GM12878 (cell line): ENCODE data around the gene WWOX. TPM values are rescaled to one million over a fixed set of nuclear protein-coding genes. Genes with fewer than 3 reads are reported as not detected.

Source experiments
- ATAC-seq: fragments of 200-7000 bp; cut with Tn5 transposase; 3 replicates; pipeline ENCODE4 v1.9.1; 2020; ENCODE audit warnings: mild to moderate bottlenecking, moderate library complexity
- BruUV-seq: library from RNA; stranded (reverse); fragments of 400-500 nt; replicated peaks from 2 replicates; lab custom pipeline; 2021; lab: Mats Ljungman, UMichigan
- CTCF ChIA-PET: fragments of 300-600 bp; sonication (Branson Sonifier 250); formaldehyde crosslinking; extraction: SDS; loops from one replicate; lab custom pipeline; 2021; ENCODE audit warnings: inconsistent platforms; lab: Yijun Ruan, JAX
- POLR2A ChIA-PET: fragments of 350-600 bp; formaldehyde crosslinking; extraction: SDS; loops from one replicate; lab custom pipeline; 2021; ENCODE audit warnings: inconsistent platforms; lab: Charles Lee
- RAD21 ChIA-PET: fragments of 300-600 bp; sonication (Branson Sonifier 250); formaldehyde crosslinking; loops from one replicate; lab custom pipeline; 2023; ENCODE audit warnings: antibody characterized with exemption; ENCODE audit not compliant: unreplicated experiment; lab: Charles Lee
- SMC1A ChIA-PET: fragments of 300-600 bp; sonication (Branson Sonifier 250); formaldehyde crosslinking; loops from one replicate; lab custom pipeline; 2023; ENCODE audit not compliant: unreplicated experiment, uncharacterized antibody; lab: Charles Lee
- DNase-seq: peaks from one replicate; pipeline ENCODE4 v3.0.0-alpha.2; 2011; ENCODE audit warnings: low read depth, low spot score
- FAIRE-seq: peaks from 3 replicates; lab custom pipeline; 2011; peaks lifted over from hg19 to GRCh38; lab: Jason Lieb, UNC
- H2AFZ ChIP-seq: 2 replicates; pipeline ENCODE4 v1.6.0; 2011; ENCODE audit warnings: low read depth, low read length, control low read depth; ENCODE audit not compliant: control insufficient read depth
- H3K27ac ChIP-seq: 2 replicates; pipeline ENCODE4 v1.5.1; 2011; ENCODE audit warnings: control low read depth; ENCODE audit not compliant: control insufficient read depth, insufficient read depth
- H3K27me3 ChIP-seq, 2 experiments: replicated peaks in 1 of 2; 2 replicates each; pipeline versions ENCODE4 v1.6.0 to v1.6.1; 2011; ENCODE audit warnings: low read length in 1 of 2; ENCODE audit not compliant: control insufficient read depth in 2 of 2, insufficient read depth in 2 of 2
- H3K36me3 ChIP-seq, 2 experiments: 2 replicates each; pipeline ENCODE4 v1.5.1; 2011; ENCODE audit warnings: low read length in 1 of 2; ENCODE audit not compliant: control insufficient read depth in 2 of 2, insufficient read depth in 2 of 2
- H3K4me1 ChIP-seq: 2 replicates; pipeline ENCODE4 v1.6.1; 2011; ENCODE audit warnings: mild to moderate bottlenecking, low read length, moderate library complexity, mixed read lengths; ENCODE audit not compliant: control insufficient read depth, insufficient read depth
- H3K4me2 ChIP-seq: 2 replicates; pipeline ENCODE4 v1.6.0; 2011; ENCODE audit warnings: control low read depth; ENCODE audit not compliant: control insufficient read depth, insufficient read depth
- H3K4me3 ChIP-seq: fragments of 200-600 bp; sonication (generic); 2 replicates; pipeline ENCODE4 v1.5.1; 2016
- H3K79me2 ChIP-seq: 2 replicates; pipeline ENCODE4 v1.6.0; 2011; ENCODE audit warnings: low read length; ENCODE audit not compliant: control insufficient read depth, insufficient read depth
- H3K9ac ChIP-seq: 2 replicates; pipeline ENCODE4 v1.8.0; 2011; ENCODE audit warnings: low read length, control low read depth, mixed read lengths; ENCODE audit not compliant: control insufficient read depth, insufficient read depth
- H3K9me3 ChIP-seq: replicated peaks from 3 replicates; pipeline ENCODE4 v1.5.1; 2011; ENCODE audit warnings: mild to moderate bottlenecking, low read length; ENCODE audit not compliant: control insufficient read depth, insufficient read depth
- H4K20me1 ChIP-seq: 2 replicates; pipeline ENCODE4 v1.6.0; 2011; ENCODE audit not compliant: control insufficient read depth, insufficient read depth
- ATF2 ChIP-seq: IDR thresholded peaks from 2 replicates; pipeline ENCODE4 v1.6.1; 2012; ENCODE audit warnings: low read length, inconsistent platforms
- BCL3 ChIP-seq: IDR thresholded peaks from 2 replicates; pipeline ENCODE4 v1.6.1; 2011; ENCODE audit warnings: borderline replicate concordance, low read depth, mild to moderate bottlenecking, moderate library complexity, low read length; ENCODE audit not compliant: insufficient read depth, poor library complexity, severe bottlenecking
- CREM ChIP-seq: IDR thresholded peaks from 2 replicates; pipeline ENCODE4 v1.6.1; 2014; ENCODE audit warnings: antibody characterized with exemption, low read depth
- DPF2 ChIP-seq: fragments of 450-650 bp; IDR thresholded peaks from 2 replicates; pipeline ENCODE4 v1.6.1; 2017; ENCODE audit warnings: mild to moderate bottlenecking
- EP300 ChIP-seq, 2 experiments: fragments of 150-350 bp in 1 of 2; IDR thresholded peaks; 2 replicates each; pipeline ENCODE4 v1.6.1; 2011 to 2012; ENCODE audit warnings: low read depth in 2 of 2, low read length in 2 of 2, borderline replicate concordance in 1 of 2, improper control_type of control experiment in 1 of 2, inconsistent platforms in 1 of 2; ENCODE audit not compliant: control insufficient read depth in 1 of 2
- ETV6 ChIP-seq, 2 experiments: fragments of 450-650 bp in 1 of 2; IDR thresholded peaks in 1 of 2; conservative IDR thresholded peaks in 1 of 2; 2 replicates each; pipeline ENCODE4 v1.6.1; 2014; ENCODE audit warnings: antibody characterized with exemption in 1 of 2, borderline replicate concordance in 1 of 2, low read depth in 1 of 2, mild to moderate bottlenecking in 1 of 2, moderate library complexity in 1 of 2
- GABPA ChIP-seq: IDR thresholded peaks from 2 replicates; pipeline ENCODE4 v1.6.1; 2014; ENCODE audit warnings: antibody characterized with exemption, low read depth, mild to moderate bottlenecking, inconsistent platforms
- GATAD2B ChIP-seq: fragments of 450-650 bp; conservative IDR thresholded peaks from 2 replicates; pipeline ENCODE4 v1.6.1; 2017; ENCODE audit warnings: low read depth, mild to moderate bottlenecking, moderate library complexity
- HDAC6 ChIP-seq: fragments of 200-600 bp; sonication (generic); IDR thresholded peaks from one replicate; pipeline ENCODE4 v1.8.0; 2017; ENCODE audit warnings: antibody characterized with exemption; ENCODE audit not compliant: unreplicated experiment
- JUND ChIP-seq: IDR thresholded peaks from 2 replicates; pipeline ENCODE4 v1.6.1; 2012; ENCODE audit warnings: low read depth, mild to moderate bottlenecking, low read length, improper control_type of control experiment, moderate library complexity
- MEF2A ChIP-seq: IDR thresholded peaks from 2 replicates; pipeline ENCODE4 v1.6.1; 2011; ENCODE audit warnings: low read depth, mild to moderate bottlenecking, low read length, moderate library complexity; ENCODE audit not compliant: insufficient read depth
- NR2F1 ChIP-seq: fragments of 450-650 bp; conservative IDR thresholded peaks from 2 replicates; pipeline ENCODE4 v1.6.1; 2017; ENCODE audit warnings: mild to moderate bottlenecking
- RB1 ChIP-seq: fragments of 450-650 bp; formaldehyde crosslinking; IDR thresholded peaks from 2 replicates; pipeline ENCODE4 v1.6.1; 2017; ENCODE audit warnings: mild to moderate bottlenecking, borderline replicate concordance
- USF2 ChIP-seq: IDR thresholded peaks from 2 replicates; pipeline ENCODE4 v1.6.1; 2011; ENCODE audit warnings: low read depth, low read length, improper control_type of control experiment, borderline replicate concordance
- ZBED1 ChIP-seq: IDR thresholded peaks from 2 replicates; pipeline ENCODE4 v1.6.1; 2016; ENCODE audit warnings: borderline replicate concordance
- WGBS: methylation state at CpG from one replicate; pipeline ENCODE4 v1.1.6; 2016; ENCODE audit warnings: low lambda C conversion rate; ENCODE audit not compliant: insufficient replicate concordance, insufficient coverage; ENCODE audit errors: missing lambda C conversion rate; 5-methylcytosine and 5-hydroxymethylcytosine counted together
- in situ Hi-C: fragments of 300-500 bp; cut with MboI; formaldehyde crosslinking; loops from 9 replicates; pipeline ENCODE4 v1.14.3; 2018; ENCODE audit warnings: mixed read lengths
- intact Hi-C: fragments of 100-400 bp; cut with micrococcal nuclease; formaldehyde crosslinking; loops from one replicate; pipeline ENCODE4 v1.14.2; 2022; ENCODE audit not compliant: unreplicated experiment
- polyA plus RNA-seq, 11 experiments: library from polyadenylated mRNA; depleted of rRNA in 4 of 11; unstranded in 6 of 11; stranded (reverse) in 5 of 11; fragments of >200 nt; fragmentation: Nextera tagmentation in 4 of 11; fragmentation: Illumina TruSeq in 1 of 11; extraction: Ambion mirVana in 4 of 11; extraction: Trizol in 1 of 11; gene quantifications; 1 replicate in 1 of 11; 2 replicates in 10 of 11; pipeline versions ENCODE4 v1.2.1 to v1.2.3, GENCODE V29; 2011 to 2016; ENCODE audit warnings: inconsistent platforms in 2 of 11, missing spikeins in 2 of 11, low read depth in 1 of 11
- total RNA-seq, 4 experiments: library from RNA; depleted of rRNA in 3 of 4; stranded (reverse); fragments of >200 nt in 3 of 4; fragmentation: Illumina TruSeq in 1 of 4; extraction: Trizol in 1 of 4; gene quantifications; 2 replicates each; pipeline versions ENCODE4 v1.2.1 to v1.2.3, GENCODE V29; 2013 to 2021

The WWOX gene
- total and polyA plus RNA-seq, 10 of the 15 experiments (the other 5 are each of a cell fraction or from before 2014, with no cell fraction given) = 2.8 to 24.4 (median 17.8) TPM

GRCh38 chr16:78607465-78607864, 508.0 kb downstream of the WWOX start:
- Histone ChIP-seq H3K9ac (no peak overlapping the region), H3K27ac (no peak overlapping the region), H3K9me3 (no peaks in the 10 kb centered on the region), H4K20me1 (no peaks in the 10 kb centered on the region), H3K79me2 (no peaks in the 10 kb centered on the region), H3K4me1 (no peaks in the 10 kb centered on the region), H3K36me3 (no peaks in the 10 kb centered on the region), H3K4me2 (no peak overlapping the region), H2AFZ (no peak overlapping the region), H3K27me3 (no peaks in the 10 kb centered on the region), H3K4me3 (no peak overlapping the region)
- BruUV-seq = no TSS peak
- POLR2A ChIA-PET = no interaction called here
- CTCF ChIA-PET = no interaction called here
- RAD21 ChIA-PET = no interaction called here
- in situ Hi-C loops = no loop called here
- intact Hi-C loops = no loop called here
- ATAC-seq = no peak
- DNase-seq = no peak
- no peak for FAIRE-seq
- 56% methylated on average over 6 of the region's 6 CpGs for WGBS
- SMC1A ChIA-PET = no interaction called here
- TF ChIP-seq BCL3 (no peak), EP300 (IDR thresholded peaks at IDR 0.05; ENCODE audit: borderline replicate concordance in 1 of 2, control insufficient read depth in 1 of 2, low read depth in 2 of 2, low read length in 2 of 2) (no peak), MEF2A (no peak), GABPA (no peak), GATAD2B (no peak)

GRCh38 chr16:78608305-78608776, 508.9 kb downstream of the WWOX start:
- Histone ChIP-seq H3K4me3 (no peak overlapping the region), H3K27me3 (no peaks in the 10 kb centered on the region), H3K27ac (no peak overlapping the region), H2AFZ (no peak overlapping the region), H3K4me2 (no peak overlapping the region), H3K36me3 (no peaks in the 10 kb centered on the region), H4K20me1 (no peaks in the 10 kb centered on the region), H3K79me2 (no peaks in the 10 kb centered on the region), H3K9me3 (no peaks in the 10 kb centered on the region), H3K9ac (no peak overlapping the region), H3K4me1 (no peaks in the 10 kb centered on the region)
- no peak for FAIRE-seq
- ChIA-PET POLR2A (no interaction called here), RAD21 (no interaction called here), SMC1A (no interaction called here), CTCF (no interaction called here)
- no peak for ATAC-seq
- WGBS = 47% methylated on average over 9 of the region's 9 CpGs
- in situ Hi-C loops (no loop called here), intact Hi-C loops (no loop called here)
- no peak for DNase-seq
- no peak for TF ChIP-seq GABPA
- no peak for TF ChIP-seq ZBED1
- TF ChIP-seq NR2F1 = no peak
- TF ChIP-seq ATF2 = no peak
- TF ChIP-seq RB1 = no peak
- TF ChIP-seq USF2 = no peak
- no peak for TF ChIP-seq CREM
- no peak for TF ChIP-seq ETV6 (conservative IDR thresholded peaks at IDR 0.05 in 1 of 2, IDR thresholded peaks at IDR 0.05 in 1 of 2; ENCODE audit: borderline replicate concordance in 1 of 2, low read depth in 1 of 2)
- TF ChIP-seq DPF2 = no peak
- no peak for TF ChIP-seq HDAC6
- no peak for TF ChIP-seq JUND
- no TSS peak for BruUV-seq
